CD14-positive monocyte (primary cell): ENCODE measurements around the gene COL4A2. TPM values are rescaled to one million over a fixed set of nuclear protein-coding genes. Genes with fewer than 3 reads are reported as not detected.

Source experiments
- DNase-seq, 3 donors: peaks; one replicate each; pipeline ENCODE4 v3.0.0-alpha.2; 2011 to 2022
- H2AFZ ChIP-seq: 2 replicates; pipeline ENCODE4 v1.6.0; 2012; ENCODE audit warnings: mild to moderate bottlenecking, low read depth, low read length, inconsistent platforms; ENCODE audit not compliant: insufficient read depth, poor library complexity, severe bottlenecking
- H3K27ac ChIP-seq, 2 donors: 1 replicate in 1 of 2; 2 replicates in 1 of 2; pipeline ENCODE4 v1.5.1; 2012 to 2013; ENCODE audit warnings: low read length in 2 of 2, control low read depth in 1 of 2, inconsistent platforms in 1 of 2, low read depth in 1 of 2, mild to moderate bottlenecking in 1 of 2
- H3K27me3 ChIP-seq, 2 donors: one replicate each; pipeline versions ENCODE4 v1.6.0 to v1.6.1; 2011 to 2013; ENCODE audit warnings: low read length in 2 of 2; ENCODE audit not compliant: control insufficient read depth in 2 of 2, insufficient read depth in 2 of 2
- H3K36me3 ChIP-seq, 2 donors: replicated peaks in 1 of 2; 1 replicate in 1 of 2; 2 replicates in 1 of 2; pipeline versions ENCODE4 v1.5.1 to v1.6.1; 2012 to 2013; ENCODE audit warnings: low read length in 2 of 2, control low read depth in 1 of 2, inconsistent platforms in 1 of 2, mild to moderate bottlenecking in 1 of 2; ENCODE audit not compliant: insufficient read depth in 2 of 2, control insufficient read depth in 1 of 2
- H3K4me1 ChIP-seq, 2 donors: 1 replicate in 1 of 2; 2 replicates in 1 of 2; pipeline versions ENCODE4 v1.5.1 to v1.6.1; 2012 to 2013; ENCODE audit warnings: low read length in 2 of 2, control low read depth in 1 of 2, inconsistent platforms in 1 of 2, mild to moderate bottlenecking in 1 of 2, moderate library complexity in 1 of 2; ENCODE audit not compliant: insufficient read depth in 2 of 2, control insufficient read depth in 1 of 2
- H3K4me2 ChIP-seq: replicated peaks from 2 replicates; pipeline ENCODE3; 2012; ENCODE audit warnings: low read length, moderate library complexity, mild to moderate bottlenecking; ENCODE audit not compliant: poor library complexity, severe bottlenecking; ENCODE audit errors: extremely low read depth
- H3K4me3 ChIP-seq, 3 experiments: fragments of 200-600 bp in 1 of 3; sonication (generic) in 1 of 3; replicated peaks in 1 of 3; 1 replicate in 2 of 3; 2 replicates in 1 of 3; pipeline ENCODE4 v1.5.1; 2011 to 2013; ENCODE audit warnings: low read length in 3 of 3, mild to moderate bottlenecking in 3 of 3, control low read depth in 2 of 3, low read depth in 2 of 3, inconsistent platforms in 1 of 3, moderate library complexity in 1 of 3
- H3K79me2 ChIP-seq: 2 replicates; pipeline ENCODE4 v1.6.0; 2012; ENCODE audit warnings: mild to moderate bottlenecking, control low read depth, inconsistent platforms, low read length, moderate library complexity; ENCODE audit not compliant: insufficient read depth
- H3K9ac ChIP-seq: 2 replicates; pipeline ENCODE4 v1.6.0; 2017; ENCODE audit warnings: low read length, mild to moderate bottlenecking; ENCODE audit not compliant: insufficient read depth, poor library complexity, severe bottlenecking
- H3K9me3 ChIP-seq, 2 donors: replicated peaks in 1 of 2; 1 replicate in 1 of 2; 2 replicates in 1 of 2; pipeline versions ENCODE4 v1.5.1 to v1.6.1; 2012 to 2013; ENCODE audit warnings: low read length in 2 of 2, control low read depth in 1 of 2; ENCODE audit not compliant: control insufficient read depth in 1 of 2, insufficient read depth in 1 of 2
- H4K20me1 ChIP-seq: 2 replicates; pipeline ENCODE4 v1.6.0; 2012; ENCODE audit warnings: mild to moderate bottlenecking, low read length, control low read depth, moderate library complexity; ENCODE audit not compliant: insufficient read depth
- H3K27ac Mint-ChIP-seq, 7 donors: one replicate each; pipeline ENCODE4 v1.8.0; 2020; ENCODE audit warnings: mild to moderate bottlenecking in 7 of 7, mixed read lengths in 7 of 7, moderate library complexity in 6 of 7, inconsistent platforms in 2 of 7
- H3K27me3 Mint-ChIP-seq, 3 donors: one replicate each; pipeline ENCODE4 v1.8.0; 2021 to 2022; ENCODE audit warnings: low read depth in 3 of 3, mild to moderate bottlenecking in 3 of 3, mixed read lengths in 3 of 3, moderate library complexity in 3 of 3, inconsistent platforms in 1 of 3
- H3K36me3 Mint-ChIP-seq, 2 donors: one replicate each; pipeline ENCODE4 v1.8.0; 2020; ENCODE audit warnings: mixed read lengths in 2 of 2, inconsistent platforms in 1 of 2, mild to moderate bottlenecking in 1 of 2
- H3K4me1 Mint-ChIP-seq: one replicate; pipeline ENCODE4 v1.8.0; 2020; ENCODE audit warnings: mild to moderate bottlenecking, mixed read lengths
- H3K4me3 Mint-ChIP-seq, 2 donors: one replicate each; pipeline ENCODE4 v1.8.0; 2020; ENCODE audit warnings: mild to moderate bottlenecking in 2 of 2, mixed read lengths in 2 of 2, moderate library complexity in 1 of 2
- H3K9me3 Mint-ChIP-seq, 7 donors: one replicate each; pipeline ENCODE4 v1.8.0; 2020 to 2022; ENCODE audit warnings: mixed read lengths in 7 of 7, mild to moderate bottlenecking in 6 of 7, moderate library complexity in 6 of 7, inconsistent platforms in 2 of 7
- CTCF ChIP-seq: fragments of 200-600 bp; IDR thresholded peaks from one replicate; pipeline ENCODE4 v1.8.0; 2022; ENCODE audit warnings: antibody characterized with exemption, mild to moderate bottlenecking
- WGBS: methylation state at CpG from one replicate; pipeline ENCODE4 v1.1.5; 2013; ENCODE audit warnings: missing lambda C conversion rate; ENCODE audit not compliant: insufficient coverage; 5-methylcytosine and 5-hydroxymethylcytosine counted together
- intact Hi-C, 2 donors: fragments of 100-400 bp; cut with micrococcal nuclease; formaldehyde crosslinking; loops; one replicate each; pipeline versions ENCODE4 v1.15.0 to v1.15.1; 2023
- polyA plus RNA-seq, 3 donors: library from polyadenylated mRNA; depleted of rRNA in 1 of 3; unstranded in 2 of 3; stranded (reverse) in 1 of 3; fragments of 300-500 nt in 2 of 3; fragments of >200 nt in 1 of 3; fragmentation: Illumina TruSeq in 2 of 3; gene quantifications; 1 replicate in 2 of 3; 2 replicates in 1 of 3; pipeline ENCODE4 v1.2.3, GENCODE V29; 2012 to 2021

The COL4A2 gene
- polyA plus RNA-seq, 3 donors, result not detected

- Mint-ChIP-seq H3K36me3 (no peaks in the 10 kb centered on the region), H3K27me3 (peaks cover 6 to 17% (median 9%) of the 10 kb centered on the region in 3 donors), H3K27ac (no peak overlapping the region), H3K4me1 (no peaks in the 10 kb centered on the region), H3K9me3 (peaks cover 0 to 4% (median 0%) of the 10 kb centered on the region in 7 donors), H3K4me3 (no peak overlapping the region)
- H3K27me3 ChIP-seq, result peaks cover 4 to 7% of the 10 kb centered on the region in 2 donors
- no peak overlapping the region for H3K4me3 ChIP-seq
- no peaks in the 10 kb centered on the region for H4K20me1 ChIP-seq
- H3K27ac ChIP-seq, result no peak overlapping the region
- H3K9me3 ChIP-seq, result no peaks in the 10 kb centered on the region
- TF ChIP-seq CTCF, result no peak
- no peaks in the 10 kb centered on the region for H3K79me2 ChIP-seq
- H3K4me2 ChIP-seq, result no peak overlapping the region
- H3K36me3 ChIP-seq, result no peaks in the 10 kb centered on the region
- no peak for DNase-seq
- no peak overlapping the region for H3K9ac ChIP-seq
- no peak overlapping the region for H2AFZ ChIP-seq
- WGBS, result 95% methylated on average over 3 of the region's 9 CpGs
- H3K4me1 ChIP-seq, result no peaks in the 10 kb centered on the region
- intact Hi-C loops, result no loop called here
Observed at GRCh38 chr13:110373617-110374016, 66.5 kb downstream of the COL4A2 start.

- no peak overlapping the region for H3K4me3 Mint-ChIP-seq
- peaks cover 4 to 7% of the 10 kb centered on the region in 2 donors for H3K27me3 ChIP-seq
- H3K4me3 ChIP-seq, result no peak overlapping the region
- peaks cover 0 to 4% (median 0%) of the 10 kb centered on the region in 7 donors for H3K9me3 Mint-ChIP-seq
- no peaks in the 10 kb centered on the region for H3K36me3 ChIP-seq
- no peak overlapping the region for H3K27ac Mint-ChIP-seq
- no peaks in the 10 kb centered on the region for H3K4me1 Mint-ChIP-seq
- H3K79me2 ChIP-seq, result no peaks in the 10 kb centered on the region
- intact Hi-C loops, result no loop called here
- no peak overlapping the region for H3K4me2 ChIP-seq
- H3K27me3 Mint-ChIP-seq, result peaks cover 6 to 17% (median 14%) of the 10 kb centered on the region in 3 donors
- H3K9ac ChIP-seq, result no peak overlapping the region
- H3K9me3 ChIP-seq, result no peaks in the 10 kb centered on the region
- 86% methylated on average over 6 of the region's 10 CpGs for WGBS
- H3K4me1 ChIP-seq, result no peaks in the 10 kb centered on the region
- no peak for DNase-seq
- no peak for TF ChIP-seq CTCF
- H3K27ac ChIP-seq, result no peak overlapping the region
- H2AFZ ChIP-seq, result no peak overlapping the region
- H4K20me1 ChIP-seq, result no peaks in the 10 kb centered on the region
- no peaks in the 10 kb centered on the region for H3K36me3 Mint-ChIP-seq
Observed at GRCh38 chr13:110374431-110375370, 67.6 kb downstream of the COL4A2 start.
